ENCODE data around the gene DUS2.
"Not testable (repeated sequence)": the region's sequence is repeated elsewhere in the genome, so short reads cannot be mapped to it uniquely, and the experiment has no call there.

The DUS2 gene

GRCh38 chr16:68022728-68023537, at the start of gene DUS2, which contains the start of gene DDX28:
Gene DUS2, plus strand, starts transcription at chr16:68023284. Its CDS starts 14,740 bp downstream, at chr16:68038024.
Gene DDX28, minus strand, starts transcription at chr16:68023232. Its CDS starts 30 bp downstream, at chr16:68023202.
- peak; percentile 34 to 82 for DNase-seq

- DNase-seq, result no peak
Observed at GRCh38 chr16:67975321-67976105, 47.6 kb upstream of the DUS2 start.

- DNase-seq, result no peak
Observed at GRCh38 chr16:67976205-67976604, 46.9 kb upstream of the DUS2 start.

- no peak for DNase-seq
Observed at GRCh38 chr16:67977005-67977404, 46.1 kb upstream of the DUS2 start.

GRCh38 chr16:67977469-67978227, 45.4 kb upstream of the DUS2 start:
- DNase-seq, result no peak

GRCh38 chr16:67979955-67980678, 43.0 kb upstream of the DUS2 start, which contains the start of gene DPEP3:
Gene DPEP3, minus strand, starts transcription at chr16:67980499. Its CDS starts 119 bp downstream, at chr16:67980380.
- DNase-seq, result no peak

GRCh38 chr16:67982011-67982696, 40.9 kb upstream of the DUS2 start:
- no peak for DNase-seq

- DNase-seq, result no peak
Observed at GRCh38 chr16:67986949-67987348, 36.1 kb upstream of the DUS2 start.

- DNase-seq, result no peak
Observed at GRCh38 chr16:67987460-67988160, 35.5 kb upstream of the DUS2 start.

- no peak for DNase-seq
Observed at GRCh38 chr16:67988675-67989074, 34.4 kb upstream of the DUS2 start.

- no peak for DNase-seq
Observed at GRCh38 chr16:67989322-67990017, 33.6 kb upstream of the DUS2 start.

- DNase-seq, result no peak
Observed at GRCh38 chr16:67990018-67990386, 33.1 kb upstream of the DUS2 start.

- no peak for DNase-seq
Observed at GRCh38 chr16:67992661-67993206, 30.4 kb upstream of the DUS2 start.

GRCh38 chr16:67993207-67994039, 29.7 kb upstream of the DUS2 start:
- DNase-seq, result peak in 1 of 2 experiments; percentile 55

GRCh38 chr16:67994040-67994408, 29.1 kb upstream of the DUS2 start:
- DNase-seq, result not testable (repeated sequence)

GRCh38 chr16:67995423-67995822, 27.7 kb upstream of the DUS2 start:
- DNase-seq, result no peak

GRCh38 chr16:67996666-67997065, 26.4 kb upstream of the DUS2 start:
- DNase-seq, result no peak

GRCh38 chr16:67998231-67998778, 24.8 kb upstream of the DUS2 start:
- DNase-seq, result not testable (repeated sequence)

Measured in NCI-H446 (cell line).